HEK293T (cell line): ENCODE data around the gene PRR20A.
"Not testable (repeated sequence)": the region's sequence is repeated elsewhere in the genome, so short reads cannot be mapped to it uniquely, and the experiment has no call there.

Experiments used
- BHLHE40 ChIP-seq: fragments of 450-650 bp; IDR thresholded peaks from 2 replicates; pipeline ENCODE4 v1.6.1; 2016; ENCODE audit warnings: mild to moderate bottlenecking, moderate library complexity, borderline replicate concordance
- CTBP1 ChIP-seq: fragments of 450-650 bp; IDR thresholded peaks from 2 replicates; pipeline ENCODE4 v1.6.1; 2016; ENCODE audit warnings: borderline replicate concordance
- FOXA1 ChIP-seq: fragments of 450-650 bp; IDR thresholded peaks from 2 replicates; pipeline ENCODE4 v1.6.1; 2016; ENCODE audit warnings: mild to moderate bottlenecking
- NFRKB ChIP-seq: fragments of 450-650 bp; IDR thresholded peaks from 2 replicates; pipeline ENCODE4 v1.6.1; 2016; ENCODE audit warnings: mild to moderate bottlenecking, moderate library complexity

GRCh38 chr13:57140235-57140968 lies at the start of gene PRR20A:
- not testable (repeated sequence) for TF ChIP-seq CTBP1, NFRKB, BHLHE40, FOXA1
